Adrenal gland (tissue), 5 donors: ENCODE measurements around the gene DIP2A.

Source experiments
- POLR2A ChIP-seq, 2 donors: fragments of 450-650 bp; IDR thresholded peaks; one replicate each; pipeline ENCODE4 v1.6.1; 2017; ENCODE audit warnings: antibody characterized with exemption in 2 of 2, mild to moderate bottlenecking in 2 of 2, moderate library complexity in 1 of 2
- TF ChIP-seq, protein P1 (sequence below), 6 experiments: fragments of 450-650 bp in 4 of 6; fragments of 200-600 bp in 2 of 6; sonication (generic) in 1 of 6; IDR thresholded peaks; 1 replicate in 5 of 6; 2 replicates in 1 of 6; pipeline versions ENCODE4 v1.5.1 to v1.8.0; 2016 to 2021; ENCODE audit warnings: antibody characterized with exemption in 6 of 6, mild to moderate bottlenecking in 2 of 6, moderate library complexity in 1 of 6
- donor health status: DM: no; HTN: no; CAD: no.

DNA sequence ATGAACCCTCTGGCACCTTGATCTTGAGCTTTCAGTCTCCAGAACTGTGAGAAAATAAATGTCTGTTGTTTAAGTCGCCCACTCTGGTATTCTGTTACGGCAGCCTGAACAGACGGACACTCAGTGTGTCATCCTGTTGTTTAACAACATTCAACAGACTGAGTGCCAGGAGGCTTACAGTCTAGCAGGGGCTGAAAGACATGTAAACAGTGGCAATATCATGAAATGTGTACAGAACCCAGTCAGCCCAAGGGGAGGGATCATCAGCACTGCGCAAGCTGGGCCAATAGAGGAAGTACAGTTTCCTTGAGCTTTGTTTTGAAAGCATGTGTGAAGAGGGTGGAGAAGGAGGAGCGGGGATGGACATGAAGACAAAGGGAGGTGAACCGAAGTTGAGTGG is 13.6 kb downstream of the DIP2A start:
- no peak for TF ChIP-seq POLR2A (IDR thresholded peaks at IDR 0.05)
- TF ChIP-seq, protein P1, sequence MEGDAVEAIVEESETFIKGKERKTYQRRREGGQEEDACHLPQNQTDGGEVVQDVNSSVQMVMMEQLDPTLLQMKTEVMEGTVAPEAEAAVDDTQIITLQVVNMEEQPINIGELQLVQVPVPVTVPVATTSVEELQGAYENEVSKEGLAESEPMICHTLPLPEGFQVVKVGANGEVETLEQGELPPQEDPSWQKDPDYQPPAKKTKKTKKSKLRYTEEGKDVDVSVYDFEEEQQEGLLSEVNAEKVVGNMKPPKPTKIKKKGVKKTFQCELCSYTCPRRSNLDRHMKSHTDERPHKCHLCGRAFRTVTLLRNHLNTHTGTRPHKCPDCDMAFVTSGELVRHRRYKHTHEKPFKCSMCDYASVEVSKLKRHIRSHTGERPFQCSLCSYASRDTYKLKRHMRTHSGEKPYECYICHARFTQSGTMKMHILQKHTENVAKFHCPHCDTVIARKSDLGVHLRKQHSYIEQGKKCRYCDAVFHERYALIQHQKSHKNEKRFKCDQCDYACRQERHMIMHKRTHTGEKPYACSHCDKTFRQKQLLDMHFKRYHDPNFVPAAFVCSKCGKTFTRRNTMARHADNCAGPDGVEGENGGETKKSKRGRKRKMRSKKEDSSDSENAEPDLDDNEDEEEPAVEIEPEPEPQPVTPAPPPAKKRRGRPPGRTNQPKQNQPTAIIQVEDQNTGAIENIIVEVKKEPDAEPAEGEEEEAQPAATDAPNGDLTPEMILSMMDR (IDR thresholded peaks at IDR 0.05) = no peak
